ENCODE measurements around the gene KLF1. TPM values are rescaled to one million over a fixed set of nuclear protein-coding genes. Genes with fewer than 3 reads are reported as not detected.
A peak's percentile ranks its signal among the peaks of the same experiment; 100 is the strongest.

KLF1 gene
- total and polyA plus RNA-seq, 2 of the 8 experiments (the other 6 are each of a cell fraction or from before 2014, with no cell fraction given), result 0.84 to 0.91 TPM

GRCh38 chr19:12888006-12888603 lies 1.1 kb upstream of the KLF1 start:
- Histone ChIP-seq H3K4me3 (ENCODE audit: extremely low read depth in 1 of 4, insufficient read depth in 2 of 4, low read depth in 3 of 4, low read length in 4 of 4) (no peak overlapping the region), H3K23me2 (ENCODE audit: low read depth, low read length) (peaks cover 17% of the 10 kb centered on the region; the same call in 1 of the 2 replicates), H2AK5ac (ENCODE audit: low read depth, low read length) (no peak overlapping the region; the same call in 1 of the 2 replicates), H3K4ac (replicated peaks; ENCODE audit: insufficient read length, low read depth, low read length) (no peak overlapping the region), H3K18ac (ENCODE audit: extremely low read depth, low read length) (no peak overlapping the region), H3K27me3 (replicated peaks in 1 of 4; ENCODE audit: control insufficient read depth in 3 of 4, extremely low read depth in 1 of 4, insufficient read depth in 3 of 4, low read length in 3 of 4) (peaks cover 0 to 9% (median 4%) of the 10 kb centered on the region in 4 experiments; a peak in 4 of 7 replicates), H3K56ac (replicated peaks; ENCODE audit: insufficient read length, low read depth, low read length) (no peak overlapping the region), H3K36me3 (ENCODE audit: control insufficient read depth in 2 of 4, insufficient read depth in 4 of 4, low read length in 3 of 4) (peaks cover 0 to under 1% (median 0%) of the 10 kb centered on the region in 4 experiments; a peak in 2 of 8 replicates), H2BK15ac (ENCODE audit: low read length) (peak overlapping the region; percentile 65; the same call in 1 of the 2 replicates), H3K4me2 (ENCODE audit: insufficient read depth in 1 of 2, low read depth in 2 of 2, low read length in 2 of 2) (no peak overlapping the region), H2BK20ac (ENCODE audit: low read length) (no peak overlapping the region), H4K20me1 (replicated peaks in 1 of 2; ENCODE audit: control insufficient read depth in 1 of 2, insufficient read depth in 2 of 2, low read length in 2 of 2) (peaks cover 0 to 8% of the 10 kb centered on the region in 2 experiments), H2BK5ac (ENCODE audit: low read depth, low read length) (no peak overlapping the region), H4K8ac (ENCODE audit: extremely low read depth, insufficient read depth, low read length) (no peak overlapping the region), H3K9me3 (ENCODE audit: insufficient read depth in 2 of 2, low read depth in 1 of 2, low read length in 1 of 2) (no peaks in the 10 kb centered on the region; a peak in 2 of 4 replicates), H3K4me1 (replicated peaks in 1 of 4; ENCODE audit: control insufficient read depth in 3 of 4, insufficient read depth in 4 of 4, low read length in 3 of 4) (peaks cover 0 to 10% (median 9%) of the 10 kb centered on the region in 4 experiments; a peak in 5 of 7 replicates), H3K79me1 (ENCODE audit: low read depth, low read length) (0 out of 2 replicates have a peak, but pooled peaks cover 3% of the 10 kb centered on the region), H2BK12ac (ENCODE audit: low read depth, low read length) (no peak overlapping the region), H4K91ac (replicated peaks; ENCODE audit: insufficient read length, low read length) (no peak overlapping the region), H3K9ac (replicated peaks in 1 of 4; ENCODE audit: extremely low read depth in 1 of 4, low read depth in 3 of 4, low read length in 3 of 4) (no peak overlapping the region), H3K27ac (ENCODE audit: low read depth, low read length) (no peak overlapping the region), H3K23ac (ENCODE audit: insufficient read length) (no peak overlapping the region), H3K14ac (ENCODE audit: insufficient read length) (no peak overlapping the region), H3K79me2 (ENCODE audit: control insufficient read depth in 1 of 2, insufficient read depth in 2 of 2, low read length in 2 of 2) (peaks cover 0 to 12% of the 10 kb centered on the region in 2 experiments; a peak in 1 of 4 replicates), H2AFZ (ENCODE audit: low read length) (no peak overlapping the region), H4K5ac (ENCODE audit: insufficient read length, low read depth, low read length) (no peak overlapping the region), H2BK120ac (replicated peaks; ENCODE audit: low read depth, low read length) (no peak overlapping the region)
- TF ChIP-seq, protein P1, sequence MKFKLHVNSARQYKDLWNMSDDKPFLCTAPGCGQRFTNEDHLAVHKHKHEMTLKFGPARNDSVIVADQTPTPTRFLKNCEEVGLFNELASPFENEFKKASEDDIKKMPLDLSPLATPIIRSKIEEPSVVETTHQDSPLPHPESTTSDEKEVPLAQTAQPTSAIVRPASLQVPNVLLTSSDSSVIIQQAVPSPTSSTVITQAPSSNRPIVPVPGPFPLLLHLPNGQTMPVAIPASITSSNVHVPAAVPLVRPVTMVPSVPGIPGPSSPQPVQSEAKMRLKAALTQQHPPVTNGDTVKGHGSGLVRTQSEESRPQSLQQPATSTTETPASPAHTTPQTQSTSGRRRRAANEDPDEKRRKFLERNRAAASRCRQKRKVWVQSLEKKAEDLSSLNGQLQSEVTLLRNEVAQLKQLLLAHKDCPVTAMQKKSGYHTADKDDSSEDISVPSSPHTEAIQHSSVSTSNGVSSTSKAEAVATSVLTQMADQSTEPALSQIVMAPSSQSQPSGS (IDR thresholded peaks at IDR 0.05; ENCODE audit: low read length), result no peak
- no peak for TF ChIP-seq BCL11A (IDR thresholded peaks at IDR 0.05; ENCODE audit: low read depth in 2 of 2, low read length in 2 of 2)
- no peak for TF ChIP-seq POLR2A (IDR thresholded peaks at IDR 0.05; ENCODE audit: control extremely low read depth in 1 of 2, low read depth in 2 of 2, low read length in 2 of 2)
- TF ChIP-seq TAF7 (optimal IDR thresholded peaks at IDR 0.05; ENCODE audit: borderline replicate concordance, low read depth, low read length), result no peak
- TF ChIP-seq YY1 (IDR thresholded peaks at IDR 0.05; ENCODE audit: low read depth, low read length), result 0 out of 2 replicates have a peak, but pooled peaks have one; percentile 51
- DNase-seq (ENCODE audit: low read depth in 1 of 2, low spot score in 2 of 2) (no peak), FAIRE-seq (no peak)
- ChIA-PET POLR2A (ENCODE audit: partially characterized antibody) (interaction anchor here (0.7 to 10.5 kb wide), 13 partner anchors 7 to 128 kb away, joined by 3 to 110 read pairs (median 3); partner anchors contain the start of genes DNASE2, FARSA, GADD45GIP1 and KLF1), CTCF (ENCODE audit: partially characterized antibody) (interaction anchor here (1.1 to 1.8 kb wide), 3 partner anchors 25 to 141 kb away, joined by 4 to 10 read pairs (median 6); no protein-coding TSS in a partner anchor)
- WGBS, 2 experiments (ENCODE audit: extremely low coverage in 1 of 2, insufficient coverage in 1 of 2, insufficient read length in 1 of 2, insufficient replicate concordance in 2 of 2, low coverage in 1 of 2, low lambda C conversion rate in 2 of 2, missing lambda C conversion rate in 1 of 2), result 81% methylated on average over 5 of the region's 5 CpGs; no CpG with 5 or more reads in 1 of the 2 experiments

Measured in H1 (cell line).